Brain microvascular endothelial cell (primary cell): Measurements from ENCODE around the gene NABP1.

ENCODE experiments used
- DNase-seq: peaks from one replicate; pipeline ENCODE4 v3.0.0-alpha.2; 2020
- H3K27ac ChIP-seq: fragments of 250-450 bp; sonication (Bioruptor Pico); 2 replicates; pipeline ENCODE4 v1.5.1; 2020; ENCODE audit warnings: mild to moderate bottlenecking, moderate library complexity
- H3K27me3 ChIP-seq: fragments of 250-450 bp; sonication (Bioruptor Pico); replicated peaks from 2 replicates; pipeline ENCODE4 v1.5.1; 2020; ENCODE audit warnings: mild to moderate bottlenecking
- H3K36me3 ChIP-seq: fragments of 250-450 bp; sonication (Bioruptor Pico); replicated peaks from 2 replicates; pipeline ENCODE4 v1.5.1; 2020; ENCODE audit warnings: mild to moderate bottlenecking
- H3K4me3 ChIP-seq: 2 replicates; pipeline ENCODE4 v1.5.1; 2011; ENCODE audit warnings: low read depth, mild to moderate bottlenecking, control low read depth, low read length, moderate library complexity
- in situ Hi-C: cut with HindIII; loops from 2 replicates; pipeline ENCODE4 v1.10.0; 2017; ENCODE audit warnings: low sequenced_read_pairs, low pct_ligation_motif_present
- TF ChIP-seq, protein P1 (sequence below): IDR thresholded peaks from 2 replicates; pipeline ENCODE4 v1.5.1; 2011; ENCODE audit warnings: low read depth, mild to moderate bottlenecking, moderate library complexity, low read length, control low read depth, inconsistent platforms; ENCODE audit errors: missing control alignments

Gene NABP1

DNA sequence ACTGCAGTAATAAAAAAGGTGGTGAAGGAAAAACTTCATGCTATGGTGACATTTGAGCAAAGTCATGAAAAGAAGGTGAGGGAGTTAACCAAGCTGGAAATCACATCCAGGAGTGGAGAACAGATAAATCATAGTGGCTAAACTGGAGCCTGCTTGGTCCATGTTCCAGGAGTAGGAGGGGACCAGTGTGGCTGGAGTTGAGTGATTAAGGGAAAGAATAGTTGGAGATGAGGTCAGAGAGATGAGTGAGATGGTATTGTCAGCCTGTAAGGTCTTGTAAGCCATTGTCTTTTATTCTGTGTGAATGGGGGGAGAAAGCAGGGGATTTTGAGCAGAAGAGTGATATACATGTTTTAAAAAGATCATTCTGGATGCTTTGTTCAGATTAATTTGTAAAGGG lies 52.3 kb downstream of the NABP1 start:
- no peak overlapping the region for H3K27ac ChIP-seq
- TF ChIP-seq, protein P1, sequence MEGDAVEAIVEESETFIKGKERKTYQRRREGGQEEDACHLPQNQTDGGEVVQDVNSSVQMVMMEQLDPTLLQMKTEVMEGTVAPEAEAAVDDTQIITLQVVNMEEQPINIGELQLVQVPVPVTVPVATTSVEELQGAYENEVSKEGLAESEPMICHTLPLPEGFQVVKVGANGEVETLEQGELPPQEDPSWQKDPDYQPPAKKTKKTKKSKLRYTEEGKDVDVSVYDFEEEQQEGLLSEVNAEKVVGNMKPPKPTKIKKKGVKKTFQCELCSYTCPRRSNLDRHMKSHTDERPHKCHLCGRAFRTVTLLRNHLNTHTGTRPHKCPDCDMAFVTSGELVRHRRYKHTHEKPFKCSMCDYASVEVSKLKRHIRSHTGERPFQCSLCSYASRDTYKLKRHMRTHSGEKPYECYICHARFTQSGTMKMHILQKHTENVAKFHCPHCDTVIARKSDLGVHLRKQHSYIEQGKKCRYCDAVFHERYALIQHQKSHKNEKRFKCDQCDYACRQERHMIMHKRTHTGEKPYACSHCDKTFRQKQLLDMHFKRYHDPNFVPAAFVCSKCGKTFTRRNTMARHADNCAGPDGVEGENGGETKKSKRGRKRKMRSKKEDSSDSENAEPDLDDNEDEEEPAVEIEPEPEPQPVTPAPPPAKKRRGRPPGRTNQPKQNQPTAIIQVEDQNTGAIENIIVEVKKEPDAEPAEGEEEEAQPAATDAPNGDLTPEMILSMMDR = no peak
- H3K4me3 ChIP-seq = no peak overlapping the region
- DNase-seq = no peak
- in situ Hi-C loops = no loop called here
- no peaks in the 10 kb centered on the region for H3K36me3 ChIP-seq
- H3K27me3 ChIP-seq = no peaks in the 10 kb centered on the region
